GM08714 (cell line): ENCODE measurements around the gene KIFAP3.
"Not testable (repeated sequence)": the region's sequence is repeated elsewhere in the genome, so short reads cannot be mapped to it uniquely, and the experiment has no call there.

Source experiments
- H3K4me3 ChIP-seq: fragments of 200-500 bp; sonication (Bioruptor generic); 2 replicates; pipeline ENCODE4 v1.5.1; 2014; ENCODE audit warnings: mild to moderate bottlenecking, low read length, inconsistent platforms
- ZNF274 ChIP-seq: IDR thresholded peaks from 2 replicates; pipeline ENCODE4 v1.6.1; 2012; ENCODE audit warnings: mild to moderate bottlenecking, low read depth, low read length

KIFAP3 gene

GRCh38 chr1:169931795-169932231, 142.7 kb downstream of the KIFAP3 start:
- no peak overlapping the region for H3K4me3 ChIP-seq
- TF ChIP-seq ZNF274: no peak

- H3K4me3 ChIP-seq: no peak overlapping the region
- TF ChIP-seq ZNF274: no peak
These were observed 145.3 kb downstream of the KIFAP3 start for GRCh38 chr1:169929210-169929526.

- no peak overlapping the region for H3K4me3 ChIP-seq
- no peak for TF ChIP-seq ZNF274
These were observed 145.9 kb downstream of the KIFAP3 start for GRCh38 chr1:169928438-169929209.

GRCh38 chr1:169925505-169926482, 148.7 kb downstream of the KIFAP3 start:
- TF ChIP-seq ZNF274: no peak
- no peak overlapping the region for H3K4me3 ChIP-seq

- no peak overlapping the region for H3K4me3 ChIP-seq
- no peak for TF ChIP-seq ZNF274
These were observed 149.7 kb downstream of the KIFAP3 start for GRCh38 chr1:169924829-169925228.

- TF ChIP-seq ZNF274: no peak
- no peak overlapping the region for H3K4me3 ChIP-seq
These were observed 150.4 kb downstream of the KIFAP3 start for GRCh38 chr1:169924063-169924462.

GRCh38 chr1:169921080-169921479, 153.4 kb downstream of the KIFAP3 start:
- no peak for TF ChIP-seq ZNF274
- no peak overlapping the region for H3K4me3 ChIP-seq

GRCh38 chr1:169918927-169919326, 155.6 kb downstream of the KIFAP3 start:
- no peak for TF ChIP-seq ZNF274
- no peak overlapping the region for H3K4me3 ChIP-seq

- H3K4me3 ChIP-seq: not testable (repeated sequence)
These were observed 156.3 kb downstream of the KIFAP3 start for GRCh38 chr1:169918220-169918619.

- H3K4me3 ChIP-seq: no peak overlapping the region
- no peak for TF ChIP-seq ZNF274
These were observed 159.3 kb downstream of the KIFAP3 start for GRCh38 chr1:169915150-169915549.

GRCh38 chr1:169914531-169914930, 160.0 kb downstream of the KIFAP3 start:
- TF ChIP-seq ZNF274: no peak
- no peak overlapping the region for H3K4me3 ChIP-seq

- TF ChIP-seq ZNF274: no peak
- H3K4me3 ChIP-seq: no peak overlapping the region
These were observed 165.0 kb downstream of the KIFAP3 start for GRCh38 chr1:169909499-169909898.

- no peak for TF ChIP-seq ZNF274
- H3K4me3 ChIP-seq: no peak overlapping the region
These were observed 167.6 kb downstream of the KIFAP3 start for GRCh38 chr1:169906938-169907337.

GRCh38 chr1:169904834-169905233, 169.7 kb downstream of the KIFAP3 start:
- no peak overlapping the region for H3K4me3 ChIP-seq
- TF ChIP-seq ZNF274: no peak

- H3K4me3 ChIP-seq: no peak overlapping the region
- TF ChIP-seq ZNF274: no peak
These were observed 171.7 kb downstream of the KIFAP3 start for GRCh38 chr1:169902751-169903150.
